Measurements from ENCODE around the gene PMVK. TPM values are rescaled to one million over a fixed set of nuclear protein-coding genes. Genes with fewer than 3 reads are reported as not detected.
A peak's percentile ranks its signal among the peaks of the same experiment; 100 is the strongest.

The PMVK gene
- total RNA-seq, 2 experiments from 2014 or later = 6.6 to 7.4 TPM

DNA sequence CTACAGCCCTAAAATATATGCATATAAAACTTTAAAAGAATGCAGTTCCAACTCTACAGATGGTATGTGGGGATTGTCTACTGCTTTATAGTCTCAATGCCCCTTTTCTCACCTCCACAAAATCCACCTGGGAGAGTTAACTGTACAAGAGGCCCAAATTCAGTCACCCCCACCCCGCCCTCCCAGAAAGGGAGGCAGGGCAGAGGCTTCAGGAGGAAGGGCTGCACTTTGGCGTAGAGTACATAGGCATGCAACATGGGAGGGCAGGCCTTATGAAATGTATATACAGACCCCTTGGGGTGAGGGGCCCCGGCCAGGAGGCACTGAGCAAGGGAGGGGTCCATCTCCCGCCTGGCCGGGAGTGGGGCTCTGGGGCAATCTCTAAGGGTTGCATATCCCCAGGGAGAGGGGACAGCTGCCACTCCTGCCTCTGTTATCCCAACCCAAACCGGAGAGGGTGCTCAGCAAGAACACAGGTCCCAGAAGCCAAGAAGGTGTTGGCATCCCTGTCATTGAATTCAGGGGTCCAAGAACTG lies 26.3 kb upstream of the PMVK start:
- H3K4me3 ChIP-seq (ENCODE audit: low read length) = no peak overlapping the region
- Mint-ChIP-seq H3K4me1 (ENCODE audit: low read depth) (peaks cover 20% of the 10 kb centered on the region), H3K36me3 (ENCODE audit: low read depth) (peaks cover 69% of the 10 kb centered on the region), H3K27me3 (no peaks in the 10 kb centered on the region), H3K9me3 (no peaks in the 10 kb centered on the region), H3K4me3 (peak overlapping the region; percentile 88), H3K27ac (peak overlapping the region; percentile 91)
- CTCF ChIA-PET = interaction anchor here (2.1 to 5.6 kb wide), 6 partner anchors 11 to 99 kb away, joined by 8 to 47 read pairs (median 20); partner anchors contain the start of genes CKS1B, FLAD1 and PMVK
- intact Hi-C loops (cut with DNase I, micrococcal nuclease) = loop anchor here (1.0 to 5.0 kb wide), 4 partner anchors 36 to 99 kb away; partner anchors contain the start of gene EFNA4 (in 1 of the 2)
- ATAC-seq (ENCODE audit: poor library complexity) (no peak), DNase-seq (no peak)
- TF ChIP-seq, protein P1, sequence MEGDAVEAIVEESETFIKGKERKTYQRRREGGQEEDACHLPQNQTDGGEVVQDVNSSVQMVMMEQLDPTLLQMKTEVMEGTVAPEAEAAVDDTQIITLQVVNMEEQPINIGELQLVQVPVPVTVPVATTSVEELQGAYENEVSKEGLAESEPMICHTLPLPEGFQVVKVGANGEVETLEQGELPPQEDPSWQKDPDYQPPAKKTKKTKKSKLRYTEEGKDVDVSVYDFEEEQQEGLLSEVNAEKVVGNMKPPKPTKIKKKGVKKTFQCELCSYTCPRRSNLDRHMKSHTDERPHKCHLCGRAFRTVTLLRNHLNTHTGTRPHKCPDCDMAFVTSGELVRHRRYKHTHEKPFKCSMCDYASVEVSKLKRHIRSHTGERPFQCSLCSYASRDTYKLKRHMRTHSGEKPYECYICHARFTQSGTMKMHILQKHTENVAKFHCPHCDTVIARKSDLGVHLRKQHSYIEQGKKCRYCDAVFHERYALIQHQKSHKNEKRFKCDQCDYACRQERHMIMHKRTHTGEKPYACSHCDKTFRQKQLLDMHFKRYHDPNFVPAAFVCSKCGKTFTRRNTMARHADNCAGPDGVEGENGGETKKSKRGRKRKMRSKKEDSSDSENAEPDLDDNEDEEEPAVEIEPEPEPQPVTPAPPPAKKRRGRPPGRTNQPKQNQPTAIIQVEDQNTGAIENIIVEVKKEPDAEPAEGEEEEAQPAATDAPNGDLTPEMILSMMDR (IDR thresholded peaks at IDR 0.05) = no peak
- peaks cover 52% of the 10 kb centered on the region for H3K4me1 ChIP-seq (ENCODE audit: insufficient read depth, low read length)
- H3K36me3 ChIP-seq (ENCODE audit: insufficient read depth, low read length) = peaks cover 64% of the 10 kb centered on the region
- no peaks in the 10 kb centered on the region for H3K9me3 ChIP-seq (ENCODE audit: control insufficient read depth in 1 of 2, insufficient read depth in 1 of 2, low read length in 2 of 2)
- POLR2A ChIA-PET = interaction anchor here (1.1 to 3.2 kb wide), 4 partner anchors 10 to 57 kb away, joined by 3 to 28 read pairs (median 14); partner anchors contain the start of gene CKS1B
- H3K27ac ChIP-seq (ENCODE audit: low read depth in 1 of 2, low read length in 2 of 2) = peak overlapping the region; percentile 88 to 95
- no peaks in the 10 kb centered on the region for H3K27me3 ChIP-seq (ENCODE audit: control insufficient read depth in 1 of 2, insufficient read depth in 2 of 2, low read length in 2 of 2)

DNA sequence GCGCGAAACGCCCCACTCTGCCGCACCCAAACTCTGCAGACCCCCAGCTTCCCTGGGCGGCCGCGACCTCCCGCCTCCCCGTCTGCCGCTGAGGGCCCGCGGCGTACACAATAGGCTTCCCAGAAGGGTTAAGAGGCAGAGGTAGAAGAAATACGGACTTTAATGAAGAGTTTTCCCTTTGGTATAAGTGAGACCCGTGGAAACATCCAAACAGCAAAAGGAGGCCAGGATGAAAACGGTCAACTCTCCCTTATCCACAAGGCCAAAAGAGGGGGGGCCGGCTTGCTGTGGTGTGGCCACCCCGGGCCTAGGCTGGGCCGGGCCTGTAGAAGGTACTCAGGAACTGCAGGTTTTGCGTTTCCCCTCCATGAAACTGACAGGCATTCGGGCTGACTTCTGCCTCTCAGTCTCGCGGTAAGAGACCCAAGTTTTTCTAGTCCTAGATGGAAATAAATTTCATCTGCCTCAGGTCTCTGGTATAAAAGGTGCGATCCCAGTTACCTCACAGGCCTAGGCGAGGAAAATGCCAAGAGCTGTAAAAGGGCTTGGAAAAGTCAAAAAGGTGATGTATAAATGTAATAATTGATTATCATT lies 25.7 kb upstream of the PMVK start:
- Mint-ChIP-seq H3K27me3 (no peaks in the 10 kb centered on the region), H3K36me3 (ENCODE audit: low read depth) (peaks cover 63% of the 10 kb centered on the region), H3K27ac (peak overlapping the region; percentile 91), H3K9me3 (no peaks in the 10 kb centered on the region), H3K4me3 (peak overlapping the region; percentile 88), H3K4me1 (ENCODE audit: low read depth) (peaks cover 20% of the 10 kb centered on the region)
- Histone ChIP-seq H3K4me1 (ENCODE audit: insufficient read depth, low read length) (peaks cover 53% of the 10 kb centered on the region), H3K4me3 (ENCODE audit: low read length) (peak overlapping the region; percentile 68), H3K9me3 (ENCODE audit: control insufficient read depth in 1 of 2, insufficient read depth in 1 of 2, low read length in 2 of 2) (no peaks in the 10 kb centered on the region), H3K36me3 (ENCODE audit: insufficient read depth, low read length) (peaks cover 62% of the 10 kb centered on the region), H3K27me3 (ENCODE audit: control insufficient read depth in 1 of 2, insufficient read depth in 2 of 2, low read length in 2 of 2) (no peaks in the 10 kb centered on the region), H3K27ac (ENCODE audit: low read depth in 1 of 2, low read length in 2 of 2) (peak overlapping the region; percentile 88 to 95)
- ATAC-seq (ENCODE audit: poor library complexity) (peak; percentile 14), DNase-seq (peak in 2 of 14 experiments; percentile 49 to 54)
- CTCF ChIA-PET = interaction anchor here (0.8 to 5.6 kb wide), 12 partner anchors 12 to 123 kb away, joined by 4 to 47 read pairs (median 6); partner anchors contain the start of genes CKS1B, FLAD1 and PMVK
- TF ChIP-seq, protein P1 (IDR thresholded peaks at IDR 0.05) = no peak
- intact Hi-C loops (cut with DNase I, micrococcal nuclease) = loop anchor here (1.0 to 5.0 kb wide), 4 partner anchors 37 to 100 kb away; partner anchors contain the start of gene EFNA4 (in 1 of the 2)
- POLR2A ChIA-PET = interaction anchor here (1.1 to 3.2 kb wide), 12 partner anchors 8 to 123 kb away, joined by 3 to 28 read pairs (median 9); partner anchors contain the start of genes ADAM15, CKS1B, FLAD1 and PMVK

DNA sequence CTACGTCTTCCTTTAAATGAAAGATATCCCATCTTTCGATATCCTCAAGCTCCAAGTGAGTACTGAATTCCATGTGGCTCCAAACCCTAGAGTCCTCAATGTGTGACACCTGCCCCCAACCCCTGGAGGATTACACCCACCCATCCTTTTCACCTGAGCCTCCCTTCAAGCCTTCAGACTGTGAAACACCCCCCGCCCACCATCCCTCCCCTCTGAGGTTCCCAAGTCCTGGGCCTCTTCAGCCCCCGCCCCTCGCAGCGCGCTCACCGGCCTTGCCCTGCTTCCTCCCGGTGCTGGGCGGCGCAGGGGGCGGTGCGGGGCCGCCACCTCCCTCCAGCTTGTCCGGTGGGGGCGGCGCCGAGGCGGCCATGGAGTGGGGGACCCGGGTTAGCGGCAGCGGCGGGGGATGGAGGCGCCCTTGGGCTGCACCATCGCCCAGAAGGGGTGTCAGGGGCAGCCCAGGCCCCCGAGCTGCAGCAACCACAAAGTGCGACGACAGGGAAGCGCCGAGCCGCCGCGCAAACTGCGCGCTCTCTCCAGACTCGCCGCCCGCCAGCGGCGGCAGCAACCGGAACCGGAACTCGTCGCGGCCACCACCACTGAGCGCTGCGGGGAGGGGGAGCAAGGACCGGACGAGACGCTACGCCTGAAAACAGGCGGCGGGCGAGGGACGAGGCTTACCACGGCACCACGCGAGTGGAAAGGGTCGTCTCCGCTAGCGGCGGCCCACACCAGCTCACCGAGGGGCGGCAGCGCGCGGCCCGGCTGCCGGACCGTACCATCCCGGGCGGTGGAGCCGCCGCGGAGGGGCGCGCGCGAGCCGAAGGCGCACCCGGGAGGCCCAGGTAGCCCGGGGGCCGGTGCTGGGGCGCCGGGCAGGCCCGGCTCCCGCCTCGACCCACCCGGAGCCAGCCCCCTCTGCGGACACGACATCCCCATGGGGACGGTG lies 25.0 kb upstream of the PMVK start, which contains the start of gene PYGO2:
Gene PYGO2, minus strand, starts transcription at position 576 of the 949 bp plus-strand sequence. Its CDS starts 206 bp downstream, at position 370.
- DNase-seq (peak; percentile 65 to 91 (median 77)), ATAC-seq (ENCODE audit: poor library complexity) (peak; percentile 72)
- Mint-ChIP-seq H3K9me3 (no peaks in the 10 kb centered on the region), H3K27me3 (no peaks in the 10 kb centered on the region), H3K4me1 (ENCODE audit: low read depth) (peaks cover 20% of the 10 kb centered on the region), H3K27ac (peak within 1 kb of the TSS; percentile 98), H3K36me3 (ENCODE audit: low read depth) (peaks cover 56% of the 10 kb centered on the region), H3K4me3 (peak within 1 kb of the TSS; percentile 99)
- H3K27me3 ChIP-seq (ENCODE audit: control insufficient read depth in 1 of 2, insufficient read depth in 2 of 2, low read length in 2 of 2) = no peaks in the 10 kb centered on the region
- peak within 1 kb of the TSS; percentile 88 to 95 for H3K27ac ChIP-seq (ENCODE audit: low read depth in 1 of 2, low read length in 2 of 2)
- ChIA-PET CTCF (interaction anchor here (0.8 to 5.6 kb wide), 19 partner anchors 10 to 170 kb away, joined by 3 to 47 read pairs (median 5); partner anchors contain the start of genes CKS1B, FLAD1 and PMVK), POLR2A (interaction anchor here (0.6 to 3.2 kb wide), 19 partner anchors 9 to 402 kb away, joined by 3 to 28 read pairs (median 5); partner anchors contain the start of genes ADAM15, CKS1B, FLAD1 and PMVK)
- peaks cover 54% of the 10 kb centered on the region for H3K36me3 ChIP-seq (ENCODE audit: insufficient read depth, low read length)
- H3K4me1 ChIP-seq (ENCODE audit: insufficient read depth, low read length) = peaks cover 60% of the 10 kb centered on the region
- no peaks in the 10 kb centered on the region for H3K9me3 ChIP-seq (ENCODE audit: control insufficient read depth in 1 of 2, insufficient read depth in 1 of 2, low read length in 2 of 2)
- TF ChIP-seq, protein P1 (IDR thresholded peaks at IDR 0.05) = peak; percentile 60
- H3K4me3 ChIP-seq (ENCODE audit: low read length) = peak within 1 kb of the TSS; percentile 68
- intact Hi-C loops (cut with DNase I, micrococcal nuclease) = loop anchor here (1.0 to 5.0 kb wide), 5 partner anchors 24 to 101 kb away; partner anchors contain the start of gene EFNA4 (in 1 of the 2)

Measured in CD4-positive, alpha-beta T cell (primary cell).